Activated CD4-positive, alpha-beta memory T cell treated with anti-CD3 and anti-CD28 coated beads for 36 hours (primary cell): ENCODE measurements around the gene INPPL1. TPM values are rescaled to one million over a fixed set of nuclear protein-coding genes. Genes with fewer than 3 reads are reported as not detected.

ENCODE experiments used
- CTCF ChIA-PET: fragments of 350-600 bp; sonication (Branson Sonifier 250); formaldehyde crosslinking; loops from one replicate; lab custom pipeline; 2021; ENCODE audit warnings: antibody characterized with exemption, inconsistent platforms; lab: Charles Lee
- POLR2A ChIA-PET: fragments of 350-600 bp; sonication (Branson Sonifier 250); formaldehyde crosslinking; loops from one replicate; lab custom pipeline; 2021; ENCODE audit warnings: antibody characterized with exemption; lab: Charles Lee
- DNase-seq: peaks from one replicate; pipeline ENCODE4 v3.0.0-alpha.2; 2020
- H3K27ac Mint-ChIP-seq: one replicate; pipeline ENCODE4 v1.8.0; 2021; ENCODE audit warnings: mixed read lengths
- H3K27me3 Mint-ChIP-seq: one replicate; pipeline ENCODE4 v1.8.0; 2021; ENCODE audit warnings: mixed read lengths
- H3K36me3 Mint-ChIP-seq: one replicate; pipeline ENCODE4 v1.8.0; 2021; ENCODE audit warnings: mixed read lengths
- H3K4me1 Mint-ChIP-seq: one replicate; pipeline ENCODE4 v1.8.0; 2021; ENCODE audit warnings: low read depth, mixed read lengths
- H3K4me3 Mint-ChIP-seq: one replicate; pipeline ENCODE4 v1.8.0; 2021; ENCODE audit warnings: mild to moderate bottlenecking, mixed read lengths
- H3K9me3 Mint-ChIP-seq: one replicate; pipeline ENCODE4 v1.8.0; 2021; ENCODE audit warnings: mixed read lengths
- intact Hi-C: fragments of 100-400 bp; cut with micrococcal nuclease; formaldehyde crosslinking; loops from one replicate; pipeline ENCODE4 v1.15.1; 2023
- total RNA-seq, 2 experiments: library from RNA; stranded (reverse); gene quantifications; one replicate each; pipeline ENCODE4 v1.2.3, GENCODE V29; 2021

The INPPL1 gene
- total RNA-seq, 2 experiments from 2014 or later, result 96.9 to 98.9 TPM

- DNase-seq, result peak; percentile 6
- Mint-ChIP-seq H3K9me3 (no peaks in the 10 kb centered on the region), H3K4me3 (no peak overlapping the region), H3K36me3 (peaks cover 11% of the 10 kb centered on the region), H3K27ac (no peak overlapping the region), H3K27me3 (no peaks in the 10 kb centered on the region), H3K4me1 (peaks cover 14% of the 10 kb centered on the region)
- intact Hi-C loops, result no loop called here
- ChIA-PET CTCF (interaction anchor here (1.5 to 2.4 kb wide), 2 partner anchors 10 to 45 kb away, joined by 5 to 7 read pairs; no protein-coding TSS in a partner anchor), POLR2A (no interaction called here)
These were observed 3.8 kb downstream of the INPPL1 start for GRCh38 chr11:72228229-72228843.

GRCh38 chr11:72228844-72229231 is 4.3 kb downstream of the INPPL1 start:
- no peak for DNase-seq
- H3K4me1 Mint-ChIP-seq, result peaks cover 14% of the 10 kb centered on the region
- intact Hi-C loops, result no loop called here

GRCh38 chr11:72229336-72229924 is 4.9 kb downstream of the INPPL1 start:
- H3K36me3 Mint-ChIP-seq, result peaks cover 6% of the 10 kb centered on the region
- H3K27me3 Mint-ChIP-seq, result no peaks in the 10 kb centered on the region
- no peaks in the 10 kb centered on the region for H3K9me3 Mint-ChIP-seq
- DNase-seq, result peak; percentile 4
- no peak overlapping the region for H3K4me3 Mint-ChIP-seq
- H3K4me1 Mint-ChIP-seq, result peaks cover 14% of the 10 kb centered on the region
- H3K27ac Mint-ChIP-seq, result no peak overlapping the region
- ChIA-PET POLR2A (no interaction called here), CTCF (interaction anchor here (0.7 to 2.4 kb wide), 2 partner anchors 9 to 46 kb away, joined by 3 to 7 read pairs; no protein-coding TSS in a partner anchor)
- intact Hi-C loops, result no loop called here

More at GRCh38 chr11:72228844-72229231, 4.3 kb downstream of the INPPL1 start:
- Mint-ChIP-seq H3K36me3 (peaks cover 11% of the 10 kb centered on the region), H3K4me3 (no peak overlapping the region), H3K9me3 (no peaks in the 10 kb centered on the region), H3K27me3 (no peaks in the 10 kb centered on the region), H3K27ac (no peak overlapping the region)
- ChIA-PET POLR2A (no interaction called here), CTCF (interaction anchor here (2.4 kb wide), 1 partner anchor 9 kb away, joined by 7 read pairs; no protein-coding TSS in a partner anchor)

GRCh38 chr11:72229925-72230763 is 5.6 kb downstream of the INPPL1 start:
- DNase-seq, result no peak
- intact Hi-C loops, result no loop called here
- H3K36me3 Mint-ChIP-seq, result peaks cover 6% of the 10 kb centered on the region
- H3K9me3 Mint-ChIP-seq, result no peaks in the 10 kb centered on the region
- POLR2A ChIA-PET, result no interaction called here
- no peak overlapping the region for H3K4me3 Mint-ChIP-seq
- no peaks in the 10 kb centered on the region for H3K27me3 Mint-ChIP-seq
- H3K27ac Mint-ChIP-seq, result no peak overlapping the region
- H3K4me1 Mint-ChIP-seq, result peaks cover 13% of the 10 kb centered on the region
- CTCF ChIA-PET, result interaction anchor here (0.7 to 2.4 kb wide), 2 partner anchors 8 to 47 kb away, joined by 3 to 7 read pairs; no protein-coding TSS in a partner anchor

GRCh38 chr11:72230764-72231365 is 6.3 kb downstream of the INPPL1 start:
- no peaks in the 10 kb centered on the region for H3K9me3 Mint-ChIP-seq
- ChIA-PET POLR2A (no interaction called here), CTCF (no interaction called here)
- no peaks in the 10 kb centered on the region for H3K27me3 Mint-ChIP-seq
- H3K4me1 Mint-ChIP-seq, result peaks cover 6% of the 10 kb centered on the region
- H3K4me3 Mint-ChIP-seq, result no peak overlapping the region
- intact Hi-C loops, result no loop called here
- H3K36me3 Mint-ChIP-seq, result peaks cover 6% of the 10 kb centered on the region
- H3K27ac Mint-ChIP-seq, result no peak overlapping the region
- no peak for DNase-seq

GRCh38 chr11:72231396-72232259 is 7.1 kb downstream of the INPPL1 start:
- intact Hi-C loops, result no loop called here
- Mint-ChIP-seq H3K27ac (no peak overlapping the region), H3K9me3 (no peaks in the 10 kb centered on the region), H3K4me3 (no peak overlapping the region), H3K4me1 (no peaks in the 10 kb centered on the region), H3K27me3 (no peaks in the 10 kb centered on the region), H3K36me3 (peaks cover 8% of the 10 kb centered on the region)
- ChIA-PET POLR2A (no interaction called here), CTCF (no interaction called here)
- DNase-seq, result no peak

GRCh38 chr11:72232260-72233055 is 7.9 kb downstream of the INPPL1 start:
- no peak for DNase-seq
- H3K27ac Mint-ChIP-seq, result no peak overlapping the region

GRCh38 chr11:72233056-72233772 is 8.6 kb downstream of the INPPL1 start:
- H3K36me3 Mint-ChIP-seq, result peaks cover 15% of the 10 kb centered on the region

More at GRCh38 chr11:72232260-72233055, 7.9 kb downstream of the INPPL1 start:
- intact Hi-C loops, result no loop called here
- Mint-ChIP-seq H3K9me3 (no peaks in the 10 kb centered on the region), H3K4me3 (no peak overlapping the region), H3K36me3 (peaks cover 12% of the 10 kb centered on the region), H3K4me1 (no peaks in the 10 kb centered on the region), H3K27me3 (no peaks in the 10 kb centered on the region)
- CTCF ChIA-PET, result no interaction called here
- POLR2A ChIA-PET, result no interaction called here

GRCh38 chr11:72233773-72234513 is 9.4 kb downstream of the INPPL1 start:
- Mint-ChIP-seq H3K4me1 (no peaks in the 10 kb centered on the region), H3K4me3 (no peak overlapping the region), H3K9me3 (no peaks in the 10 kb centered on the region), H3K27me3 (peaks cover 2% of the 10 kb centered on the region), H3K36me3 (peaks cover 17% of the 10 kb centered on the region), H3K27ac (no peak overlapping the region)
- intact Hi-C loops, result no loop called here
- CTCF ChIA-PET, result interaction anchor here (1.7 kb wide), 1 partner anchor 180 kb away, joined by 5 read pairs; no protein-coding TSS in a partner anchor
- POLR2A ChIA-PET, result no interaction called here
- DNase-seq, result no peak

More at GRCh38 chr11:72233056-72233772, 8.6 kb downstream of the INPPL1 start:
- POLR2A ChIA-PET, result no interaction called here
- Mint-ChIP-seq H3K9me3 (no peaks in the 10 kb centered on the region), H3K4me3 (no peak overlapping the region), H3K27me3 (no peaks in the 10 kb centered on the region), H3K27ac (no peak overlapping the region), H3K4me1 (no peaks in the 10 kb centered on the region)
- intact Hi-C loops, result no loop called here
- DNase-seq, result no peak
- CTCF ChIA-PET, result no interaction called here

GRCh38 chr11:72234514-72234830 is 9.9 kb downstream of the INPPL1 start:
- H3K27ac Mint-ChIP-seq, result no peak overlapping the region
- peaks cover 3% of the 10 kb centered on the region for H3K4me1 Mint-ChIP-seq
- no peak overlapping the region for H3K4me3 Mint-ChIP-seq
- ChIA-PET POLR2A (interaction anchor here (0.8 kb wide), 1 partner anchor 13 kb away, joined by 4 read pairs; no protein-coding TSS in a partner anchor), CTCF (interaction anchor here (1.6 to 1.7 kb wide), 2 partner anchors 91 to 179 kb away, joined by 5 read pairs; no protein-coding TSS in a partner anchor)
- H3K36me3 Mint-ChIP-seq, result peaks cover 17% of the 10 kb centered on the region
- intact Hi-C loops, result no loop called here
- no peak for DNase-seq
- peaks cover 6% of the 10 kb centered on the region for H3K27me3 Mint-ChIP-seq
- no peaks in the 10 kb centered on the region for H3K9me3 Mint-ChIP-seq
